ENCODE results near the gene RTTN. TPM values are rescaled to one million over a fixed set of nuclear protein-coding genes. Genes with fewer than 3 reads are reported as not detected.

The RTTN gene
- total and polyA plus RNA-seq, 2 of the 4 experiments (the other 2 are of a cell fraction): 5.8 to 19.9 TPM

- Histone ChIP-seq H3K4ac (ENCODE audit: low read depth, low read length) (no peak overlapping the region), H3K56ac (ENCODE audit: extremely low read depth, insufficient read depth, low read length) (no peak overlapping the region), H2BK120ac (ENCODE audit: low read depth, low read length) (no peak overlapping the region), H2AK9ac (replicated peaks; ENCODE audit: low read depth, low read length, poor library complexity) (no peak overlapping the region), H3K79me1 (ENCODE audit: low read depth in 1 of 2, low read length in 2 of 2) (no peaks in the 10 kb centered on the region; a peak in 1 of 4 replicates), H3K23ac (ENCODE audit: low read depth, low read length) (no peak overlapping the region), H3K18ac (ENCODE audit: low read depth, low read length) (no peak overlapping the region), H2BK5ac (ENCODE audit: low read depth, low read length, poor library complexity, severe bottlenecking) (no peak overlapping the region), H3K9ac (ENCODE audit: low read depth, low read length) (no peak overlapping the region), H3K14ac (replicated peaks; ENCODE audit: low read depth, low read length) (no peak overlapping the region), H4K8ac (ENCODE audit: low read depth in 2 of 2, low read length in 2 of 2) (no peak overlapping the region), H3K27me3 (ENCODE audit: control insufficient read depth, insufficient read depth, low read length) (no peaks in the 10 kb centered on the region), H4K20me1 (ENCODE audit: insufficient read depth, low read length) (no peaks in the 10 kb centered on the region), H3K9me3 (ENCODE audit: control insufficient read depth, insufficient read depth, low read length) (no peaks in the 10 kb centered on the region; the same call in 1 of the 2 replicates), H4K5ac (ENCODE audit: low read depth, low read length) (no peak overlapping the region), H2BK15ac (ENCODE audit: low read depth, low read length) (no peak overlapping the region), H3K4me1 (ENCODE audit: control insufficient read depth, insufficient read depth, low read length) (peaks cover 2% of the 10 kb centered on the region), H3K36me3 (ENCODE audit: control insufficient read depth, insufficient read depth, low read length) (no peaks in the 10 kb centered on the region), H3K27ac (ENCODE audit: insufficient read depth, low read length) (no peak overlapping the region), H2AK5ac (ENCODE audit: low read depth, low read length) (no peak overlapping the region), H4K91ac (ENCODE audit: insufficient read depth, low read depth, low read length) (no peak overlapping the region), H3K9me1 (ENCODE audit: insufficient read depth, low read length) (no peaks in the 10 kb centered on the region), H3K4me2 (ENCODE audit: low read depth, low read length) (peak overlapping the region; percentile 45; the same call in 1 of the 2 replicates), H3K4me3 (ENCODE audit: insufficient read depth, low read depth, low read length) (no peak overlapping the region), H2BK20ac (ENCODE audit: low read depth, low read length) (no peak overlapping the region), H2AFZ (replicated peaks; ENCODE audit: low read length, poor library complexity) (no peak overlapping the region)
- dilution Hi-C loops (cut with HindIII; ENCODE audit: low sequenced_read_pairs, unreplicated experiment): no loop called here
- intact Hi-C loops (cut with micrococcal nuclease): no loop called here
- POLR2A ChIA-PET (ENCODE audit: unreplicated experiment): no interaction called here
- TF ChIP-seq MAFK (IDR thresholded peaks at IDR 0.05; ENCODE audit: low read depth, low read length) (no peak), NFE2L2 (IDR thresholded peaks at IDR 0.05; ENCODE audit: low read depth, low read length) (no peak), CTCF (conservative IDR thresholded peaks at IDR 0.05; ENCODE audit: low read depth, low read length) (no peak), MAZ (IDR thresholded peaks at IDR 0.05; ENCODE audit: borderline replicate concordance, low read depth, low read length) (no peak), ELK1 (IDR thresholded peaks at IDR 0.05; ENCODE audit: borderline replicate concordance, low read depth, low read length) (no peak), BHLHE40 (IDR thresholded peaks at IDR 0.05; ENCODE audit: low read depth, low read length) (no peak)
- DNase-seq (no peak), ATAC-seq (ENCODE audit: low read depth) (no peak)
- no CpG with 5 or more reads among the region's 2 CpGs for WGBS, 2 experiments (ENCODE audit: extremely low coverage in 2 of 2, insufficient read length in 1 of 2)
- CTCF ChIA-PET: interaction anchor here (0.5 kb wide), 1 partner anchor 46 kb away, joined by 3 read pairs; no protein-coding TSS in a partner anchor
- in situ Hi-C loops (cut with MboI; ENCODE audit: low sequenced_read_pairs): no loop called here
- BruUV-seq (replicated peaks): no TSS peak
These were observed 88.5 kb downstream of the RTTN start for GRCh38 chr18:70116949-70117348.
